Measurements from ENCODE around the gene PLD4.

Gene PLD4

DNA sequence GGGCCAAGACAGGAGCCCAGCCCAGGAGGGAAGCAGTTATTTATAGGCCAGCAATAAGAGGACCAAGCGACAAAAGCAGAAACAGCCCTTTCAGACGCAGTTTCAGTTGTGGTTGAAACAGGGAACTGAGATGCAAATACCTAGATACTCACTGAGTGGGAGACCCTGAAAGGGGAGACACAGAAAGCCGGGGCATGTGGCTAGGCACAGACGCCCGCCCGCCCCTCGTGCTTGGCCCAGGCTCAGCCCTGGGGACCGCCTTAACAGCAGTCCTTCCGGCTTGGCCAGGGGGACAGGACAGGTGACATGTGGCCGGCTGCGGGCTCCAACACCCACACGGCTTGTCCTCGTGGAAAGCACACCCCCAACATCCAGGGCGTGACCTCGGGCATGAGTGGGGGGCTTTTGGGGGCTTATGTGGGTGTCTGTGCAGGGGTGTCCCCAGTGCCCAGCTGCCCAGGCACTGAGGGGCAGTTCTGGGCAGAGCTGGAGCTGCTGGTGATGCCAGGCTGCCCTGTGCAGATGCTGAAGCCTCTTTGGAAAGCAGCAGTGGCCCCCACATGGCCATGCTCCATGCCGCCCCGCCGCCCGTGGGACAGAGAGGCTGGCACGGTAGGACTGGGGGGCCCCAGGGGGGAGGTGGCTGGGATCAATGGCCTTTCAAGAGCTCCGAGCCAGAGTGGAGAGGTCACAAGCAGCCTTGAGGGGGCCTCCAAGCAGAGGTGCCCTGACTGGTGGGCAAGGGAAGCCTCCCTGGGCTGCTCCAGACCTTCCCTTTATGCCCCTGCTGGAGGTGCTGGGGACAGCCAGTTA, 2.1 kb downstream of the PLD4 start:
- ATAC-seq = no peak
- TF ChIP-seq TOX (CRISPR knock-in tag; IDR thresholded peaks at IDR 0.05; ENCODE audit: borderline replicate concordance) (no peak), BACH2 (CRISPR knock-in tag; IDR thresholded peaks at IDR 0.05; ENCODE audit: borderline replicate concordance) (no peak), OSR1 (CRISPR knock-in tag; IDR thresholded peaks at IDR 0.05) (no peak), ZFP3 (CRISPR knock-in tag; IDR thresholded peaks at IDR 0.05) (no peak), ARNTL (CRISPR knock-in tag; IDR thresholded peaks at IDR 0.05; ENCODE audit: borderline replicate concordance, low read depth) (no peak), ESRRG (CRISPR knock-in tag; IDR thresholded peaks at IDR 0.05) (no peak), ZNF70 (CRISPR knock-in tag; IDR thresholded peaks at IDR 0.05) (no peak), RARB (CRISPR knock-in tag; IDR thresholded peaks at IDR 0.05) (no peak), CREB5 (CRISPR knock-in tag; IDR thresholded peaks at IDR 0.05; ENCODE audit: low read depth) (no peak), ISL1 (CRISPR knock-in tag; IDR thresholded peaks at IDR 0.05) (no peak), ZNF565 (CRISPR knock-in tag; conservative IDR thresholded peaks at IDR 0.05; ENCODE audit: low read depth) (no peak), GLIS3 (CRISPR knock-in tag; IDR thresholded peaks at IDR 0.05) (no peak), PPARA (CRISPR knock-in tag; IDR thresholded peaks at IDR 0.05; ENCODE audit: borderline replicate concordance) (no peak), ZNF8 (CRISPR knock-in tag; IDR thresholded peaks at IDR 0.05) (no peak), TCF4 (CRISPR knock-in tag; IDR thresholded peaks at IDR 0.05; ENCODE audit: borderline replicate concordance) (no peak), CSDC2 (CRISPR knock-in tag; IDR thresholded peaks at IDR 0.05) (no peak), ZC3H10 (CRISPR knock-in tag; IDR thresholded peaks at IDR 0.05) (no peak), ZFP30 (CRISPR knock-in tag; IDR thresholded peaks at IDR 0.05) (no peak)
- TF ChIP-seq, protein P1, sequence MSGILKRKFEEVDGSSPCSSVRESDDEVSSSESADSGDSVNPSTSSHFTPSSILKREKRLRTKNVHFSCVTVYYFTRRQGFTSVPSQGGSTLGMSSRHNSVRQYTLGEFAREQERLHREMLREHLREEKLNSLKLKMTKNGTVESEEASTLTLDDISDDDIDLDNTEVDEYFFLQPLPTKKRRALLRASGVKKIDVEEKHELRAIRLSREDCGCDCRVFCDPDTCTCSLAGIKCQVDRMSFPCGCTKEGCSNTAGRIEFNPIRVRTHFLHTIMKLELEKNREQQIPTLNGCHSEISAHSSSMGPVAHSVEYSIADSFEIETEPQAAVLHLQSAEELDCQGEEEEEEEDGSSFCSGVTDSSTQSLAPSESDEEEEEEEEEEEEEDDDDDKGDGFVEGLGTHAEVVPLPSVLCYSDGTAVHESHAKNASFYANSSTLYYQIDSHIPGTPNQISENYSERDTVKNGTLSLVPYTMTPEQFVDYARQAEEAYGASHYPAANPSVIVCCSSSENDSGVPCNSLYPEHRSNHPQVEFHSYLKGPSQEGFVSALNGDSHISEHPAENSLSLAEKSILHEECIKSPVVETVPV (CRISPR knock-in tag; IDR thresholded peaks at IDR 0.05) = no peak
- TF ChIP-seq, protein P2, sequence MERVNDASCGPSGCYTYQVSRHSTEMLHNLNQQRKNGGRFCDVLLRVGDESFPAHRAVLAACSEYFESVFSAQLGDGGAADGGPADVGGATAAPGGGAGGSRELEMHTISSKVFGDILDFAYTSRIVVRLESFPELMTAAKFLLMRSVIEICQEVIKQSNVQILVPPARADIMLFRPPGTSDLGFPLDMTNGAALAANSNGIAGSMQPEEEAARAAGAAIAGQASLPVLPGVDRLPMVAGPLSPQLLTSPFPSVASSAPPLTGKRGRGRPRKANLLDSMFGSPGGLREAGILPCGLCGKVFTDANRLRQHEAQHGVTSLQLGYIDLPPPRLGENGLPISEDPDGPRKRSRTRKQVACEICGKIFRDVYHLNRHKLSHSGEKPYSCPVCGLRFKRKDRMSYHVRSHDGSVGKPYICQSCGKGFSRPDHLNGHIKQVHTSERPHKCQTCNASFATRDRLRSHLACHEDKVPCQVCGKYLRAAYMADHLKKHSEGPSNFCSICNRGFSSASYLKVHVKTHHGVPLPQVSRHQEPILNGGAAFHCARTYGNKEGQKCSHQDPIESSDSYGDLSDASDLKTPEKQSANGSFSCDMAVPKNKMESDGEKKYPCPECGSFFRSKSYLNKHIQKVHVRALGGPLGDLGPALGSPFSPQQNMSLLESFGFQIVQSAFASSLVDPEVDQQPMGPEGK (CRISPR knock-in tag; IDR thresholded peaks at IDR 0.05; ENCODE audit: borderline replicate concordance) = no peak

GRCh38 chr14:104927432-104927816, 2.7 kb downstream of the PLD4 start:
- TF ChIP-seq BACH2 (CRISPR knock-in tag; IDR thresholded peaks at IDR 0.05; ENCODE audit: borderline replicate concordance) (no peak), ZC3H10 (CRISPR knock-in tag; IDR thresholded peaks at IDR 0.05) (no peak), GLIS3 (CRISPR knock-in tag; IDR thresholded peaks at IDR 0.05) (no peak), OSR1 (CRISPR knock-in tag; IDR thresholded peaks at IDR 0.05) (no peak), ISL1 (CRISPR knock-in tag; IDR thresholded peaks at IDR 0.05) (no peak), ZNF565 (CRISPR knock-in tag; conservative IDR thresholded peaks at IDR 0.05; ENCODE audit: low read depth) (no peak), ESRRG (CRISPR knock-in tag; IDR thresholded peaks at IDR 0.05) (no peak), ZNF8 (CRISPR knock-in tag; IDR thresholded peaks at IDR 0.05) (no peak), ZFP3 (CRISPR knock-in tag; IDR thresholded peaks at IDR 0.05) (no peak), SNAI2 (CRISPR knock-in tag; IDR thresholded peaks at IDR 0.05) (no peak), TCF4 (CRISPR knock-in tag; IDR thresholded peaks at IDR 0.05; ENCODE audit: borderline replicate concordance) (no peak), RARB (CRISPR knock-in tag; IDR thresholded peaks at IDR 0.05) (no peak), PPARA (CRISPR knock-in tag; IDR thresholded peaks at IDR 0.05; ENCODE audit: borderline replicate concordance) (no peak), TOX (CRISPR knock-in tag; IDR thresholded peaks at IDR 0.05; ENCODE audit: borderline replicate concordance) (no peak), CSDC2 (CRISPR knock-in tag; IDR thresholded peaks at IDR 0.05) (no peak), ARNTL (CRISPR knock-in tag; IDR thresholded peaks at IDR 0.05; ENCODE audit: borderline replicate concordance, low read depth) (no peak), ZFP30 (CRISPR knock-in tag; IDR thresholded peaks at IDR 0.05) (no peak)
- TF ChIP-seq, protein P2 (CRISPR knock-in tag; IDR thresholded peaks at IDR 0.05; ENCODE audit: borderline replicate concordance) = no peak
- TF ChIP-seq, protein P1 (CRISPR knock-in tag; IDR thresholded peaks at IDR 0.05) = no peak
- ATAC-seq = no peak
